PC-9 (cell line): ENCODE measurements around the gene CPXM2.

ENCODE experiments used
- EZH2 ChIP-seq: fragments of 200-600 bp; sonication (generic); IDR thresholded peaks from 2 replicates; pipeline ENCODE4 v1.8.0; 2017; ENCODE audit warnings: antibody characterized with exemption, low read depth
- TF ChIP-seq, protein P1 (sequence below): fragments of 200-600 bp; sonication (generic); conservative IDR thresholded peaks from 2 replicates; pipeline ENCODE4 v1.6.1; 2017; ENCODE audit warnings: mixed run types, antibody characterized with exemption, mild to moderate bottlenecking, moderate library complexity

DNA sequence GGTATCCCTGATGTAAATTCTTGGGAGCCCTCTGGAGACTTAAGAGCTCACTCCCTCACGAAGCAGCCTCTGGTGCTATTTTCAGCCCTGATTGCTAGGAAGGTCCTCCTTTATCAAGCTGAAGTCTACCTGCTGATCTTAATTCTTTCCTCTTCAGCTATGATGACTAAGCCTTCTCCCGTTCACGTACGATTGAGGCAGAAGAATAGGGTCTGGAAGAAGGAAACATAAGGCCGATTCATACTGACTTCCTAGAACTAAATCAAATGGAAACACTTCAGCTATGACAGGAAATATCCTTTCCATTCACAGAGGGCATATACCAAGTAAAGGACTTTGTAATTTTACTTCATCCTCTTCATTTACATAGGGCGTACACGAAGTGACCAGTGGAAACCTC lies 107.0 kb downstream of the CPXM2 start:
- TF ChIP-seq, protein P1, sequence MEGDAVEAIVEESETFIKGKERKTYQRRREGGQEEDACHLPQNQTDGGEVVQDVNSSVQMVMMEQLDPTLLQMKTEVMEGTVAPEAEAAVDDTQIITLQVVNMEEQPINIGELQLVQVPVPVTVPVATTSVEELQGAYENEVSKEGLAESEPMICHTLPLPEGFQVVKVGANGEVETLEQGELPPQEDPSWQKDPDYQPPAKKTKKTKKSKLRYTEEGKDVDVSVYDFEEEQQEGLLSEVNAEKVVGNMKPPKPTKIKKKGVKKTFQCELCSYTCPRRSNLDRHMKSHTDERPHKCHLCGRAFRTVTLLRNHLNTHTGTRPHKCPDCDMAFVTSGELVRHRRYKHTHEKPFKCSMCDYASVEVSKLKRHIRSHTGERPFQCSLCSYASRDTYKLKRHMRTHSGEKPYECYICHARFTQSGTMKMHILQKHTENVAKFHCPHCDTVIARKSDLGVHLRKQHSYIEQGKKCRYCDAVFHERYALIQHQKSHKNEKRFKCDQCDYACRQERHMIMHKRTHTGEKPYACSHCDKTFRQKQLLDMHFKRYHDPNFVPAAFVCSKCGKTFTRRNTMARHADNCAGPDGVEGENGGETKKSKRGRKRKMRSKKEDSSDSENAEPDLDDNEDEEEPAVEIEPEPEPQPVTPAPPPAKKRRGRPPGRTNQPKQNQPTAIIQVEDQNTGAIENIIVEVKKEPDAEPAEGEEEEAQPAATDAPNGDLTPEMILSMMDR = no peak
- no peak for TF ChIP-seq EZH2
